T-cell (primary cell): ENCODE results near the gene FTL. TPM values are rescaled to one million over a fixed set of nuclear protein-coding genes. Genes with fewer than 3 reads are reported as not detected.

Source experiments
- ATAC-seq, 4 experiments: fragments of 200-7000 bp in 3 of 4; fragments of 150-1000 bp in 1 of 4; cut with Tn5 transposase; replicated peaks in 1 of 4; 1 replicate in 3 of 4; 2 replicates in 1 of 4; pipeline ENCODE4 v1.10.0; 2021; ENCODE audit warnings: moderate library complexity in 3 of 4, mild to moderate bottlenecking in 2 of 4, moderate number of reproducible peaks in 1 of 4
- CTCF ChIA-PET, 2 donors: fragments of 300-600 bp; sonication (Branson Sonifier 250); formaldehyde crosslinking; loops; one replicate each; lab custom pipeline; 2022; ENCODE audit warnings: antibody characterized with exemption in 2 of 2; lab: Charles Lee
- POLR2A ChIA-PET, 2 donors: fragments of 300-600 bp; sonication (Branson Sonifier 250); formaldehyde crosslinking; loops; one replicate each; lab custom pipeline; 2022; ENCODE audit warnings: antibody characterized with exemption in 2 of 2; lab: Charles Lee
- DNase-seq, 35 experiments: peaks; one replicate each; pipeline versions ENCODE4 v3.0.0 to v3.0.0-alpha.2; 2013 to 2023
- H3K27ac ChIP-seq: one replicate; pipeline ENCODE4 v1.5.1; 2013; ENCODE audit warnings: low read length
- H3K27me3 ChIP-seq, 2 experiments: replicated peaks in 1 of 2; 1 replicate in 1 of 2; 2 replicates in 1 of 2; pipeline versions ENCODE4 v1.6.1 to v1.7.0; 2013; ENCODE audit warnings: low read length in 1 of 2, mixed read lengths in 1 of 2; ENCODE audit not compliant: control insufficient read depth in 2 of 2, insufficient read depth in 2 of 2; ENCODE audit errors: extremely low read depth in 1 of 2
- H3K36me3 ChIP-seq, 2 donors: 1 replicate in 1 of 2; 2 replicates in 1 of 2; pipeline versions ENCODE4 v1.6.1 to v1.7.0; 2013; ENCODE audit warnings: low read length in 1 of 2; ENCODE audit not compliant: control insufficient read depth in 2 of 2, insufficient read depth in 1 of 2; ENCODE audit errors: extremely low read depth in 1 of 2
- H3K4me1 ChIP-seq, 2 experiments: 1 replicate in 1 of 2; 2 replicates in 1 of 2; pipeline versions ENCODE4 v1.6.1 to v1.7.0; 2013; ENCODE audit warnings: low read length in 2 of 2, mixed read lengths in 1 of 2; ENCODE audit not compliant: insufficient read depth in 2 of 2, control insufficient read depth in 1 of 2; ENCODE audit errors: extremely low read depth in 1 of 2
- H3K4me3 ChIP-seq, 2 donors: 1 replicate in 1 of 2; 2 replicates in 1 of 2; pipeline versions ENCODE4 v1.5.1 to v1.7.0; 2013; ENCODE audit warnings: mild to moderate bottlenecking in 2 of 2, low read length in 1 of 2, moderate library complexity in 1 of 2; ENCODE audit not compliant: control insufficient read depth in 1 of 2; ENCODE audit errors: extremely low read depth in 1 of 2
- H3K9me3 ChIP-seq: 2 replicates; pipeline ENCODE4 v1.7.0; 2013
- H3K27ac Mint-ChIP-seq, 2 donors: one replicate each; pipeline ENCODE4 v1.8.0; 2020 to 2021; ENCODE audit warnings: mild to moderate bottlenecking in 2 of 2, mixed read lengths in 2 of 2
- H3K27me3 Mint-ChIP-seq, 2 donors: one replicate each; pipeline ENCODE4 v1.8.0; 2021 to 2022; ENCODE audit warnings: mixed read lengths in 2 of 2
- H3K36me3 Mint-ChIP-seq: one replicate; pipeline ENCODE4 v1.8.0; 2021; ENCODE audit warnings: mixed read lengths
- H3K4me1 Mint-ChIP-seq, 3 donors: one replicate each; pipeline ENCODE4 v1.8.0; 2020 to 2022; ENCODE audit warnings: mixed read lengths in 3 of 3, mild to moderate bottlenecking in 1 of 3
- H3K4me3 Mint-ChIP-seq, 3 donors: one replicate each; pipeline ENCODE4 v1.8.0; 2020 to 2022; ENCODE audit warnings: mild to moderate bottlenecking in 3 of 3, mixed read lengths in 3 of 3, moderate library complexity in 3 of 3
- H3K9me3 Mint-ChIP-seq, 3 donors: one replicate each; pipeline ENCODE4 v1.8.0; 2020 to 2022; ENCODE audit warnings: mixed read lengths in 3 of 3
- WGBS: methylation state at CpG from one replicate; pipeline ENCODE4 v1.1.5; 2013; ENCODE audit warnings: missing lambda C conversion rate; ENCODE audit not compliant: insufficient coverage; 5-methylcytosine and 5-hydroxymethylcytosine counted together
- total RNA-seq, 35 experiments: library from RNA in 6 of 35; stranded (reverse) in 6 of 35; fragments of 120-200 nt in 1 of 35; gene quantifications; one replicate each; pipeline versions ENCODE4 v1.2.1 to v1.2.4 and lab custom pipeline; 2013 to 2026

FTL gene
- total RNA-seq, 5 donors from 2014 or later (not counting 1 experiment from before 2014, with no cell fraction given): 594 to 1,085 (median 906) TPM

DNA sequence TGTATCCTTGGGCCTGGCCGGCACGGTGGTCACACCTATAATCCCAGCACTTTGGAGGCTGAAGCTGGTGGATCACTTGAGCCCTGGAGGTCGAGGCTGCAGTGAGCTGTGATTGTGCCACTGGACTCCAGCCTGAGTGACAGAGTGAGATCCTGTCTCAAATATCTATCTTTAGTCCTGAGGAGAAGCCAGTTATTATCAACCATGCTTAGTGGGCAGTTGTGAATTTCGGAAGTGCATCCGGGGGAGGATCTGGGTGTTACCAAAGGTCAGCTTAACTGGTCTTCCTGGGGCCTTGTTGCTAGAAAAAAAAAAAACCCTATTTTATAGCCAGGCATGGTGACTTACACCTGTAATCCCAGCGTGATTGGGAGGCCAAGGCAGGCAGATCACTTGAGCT lies 22.0 kb upstream of the FTL start:
- ChIA-PET CTCF (no interaction called here), POLR2A (no interaction called here)
- no peaks in the 10 kb centered on the region for H3K4me1 ChIP-seq
- ATAC-seq (no peak), DNase-seq (no peak)
- H3K36me3 Mint-ChIP-seq: peaks cover 16% of the 10 kb centered on the region
- no peaks in the 10 kb centered on the region for H3K36me3 ChIP-seq
- no peak overlapping the region for H3K4me3 Mint-ChIP-seq
- no peak overlapping the region for H3K4me3 ChIP-seq
- no peaks in the 10 kb centered on the region for H3K27me3 Mint-ChIP-seq
- H3K4me1 Mint-ChIP-seq: no peaks in the 10 kb centered on the region
- WGBS: 72% methylated on average over 4 of the region's 6 CpGs
- H3K9me3 ChIP-seq: no peaks in the 10 kb centered on the region
- H3K9me3 Mint-ChIP-seq: peaks cover 0 to 2% (median 0%) of the 10 kb centered on the region in 3 donors
- no peaks in the 10 kb centered on the region for H3K27me3 ChIP-seq
- no peak overlapping the region for H3K27ac ChIP-seq
- no peak overlapping the region for H3K27ac Mint-ChIP-seq

DNA sequence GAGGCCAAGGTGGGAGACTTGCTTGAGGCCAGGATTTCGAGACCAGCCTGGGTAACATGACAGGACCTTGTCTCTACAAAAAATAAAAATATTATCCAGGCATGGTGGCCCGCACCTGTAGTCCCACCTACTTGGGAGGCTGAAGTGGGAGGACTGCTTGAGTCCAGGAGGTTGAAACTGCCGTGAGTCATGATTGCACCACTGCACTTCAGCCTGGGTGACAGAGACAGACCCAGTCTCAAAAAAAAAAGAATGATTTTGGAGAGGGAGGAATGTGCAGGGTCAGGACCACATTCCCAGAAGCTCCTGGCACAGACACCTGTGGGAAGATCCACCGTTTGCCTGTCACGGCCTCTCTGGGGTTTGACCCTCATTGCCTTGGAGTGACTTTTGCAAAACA lies 19.7 kb upstream of the FTL start:
- Histone ChIP-seq H3K36me3 (no peaks in the 10 kb centered on the region), H3K4me3 (no peak overlapping the region), H3K27ac (no peak overlapping the region), H3K27me3 (no peaks in the 10 kb centered on the region), H3K9me3 (no peaks in the 10 kb centered on the region), H3K4me1 (no peaks in the 10 kb centered on the region)
- CTCF ChIA-PET: no interaction called here
- no peaks in the 10 kb centered on the region for H3K4me1 Mint-ChIP-seq
- ATAC-seq (no peak), DNase-seq (no peak)
- no peaks in the 10 kb centered on the region for H3K27me3 Mint-ChIP-seq
- no peak overlapping the region for H3K4me3 Mint-ChIP-seq
- POLR2A ChIA-PET: no interaction called here
- H3K9me3 Mint-ChIP-seq: peaks cover 0 to 2% (median 0%) of the 10 kb centered on the region in 3 donors
- no peak overlapping the region for H3K27ac Mint-ChIP-seq
- 98% methylated on average over 4 of the region's 5 CpGs for WGBS
- H3K36me3 Mint-ChIP-seq: peaks cover 10% of the 10 kb centered on the region

DNA sequence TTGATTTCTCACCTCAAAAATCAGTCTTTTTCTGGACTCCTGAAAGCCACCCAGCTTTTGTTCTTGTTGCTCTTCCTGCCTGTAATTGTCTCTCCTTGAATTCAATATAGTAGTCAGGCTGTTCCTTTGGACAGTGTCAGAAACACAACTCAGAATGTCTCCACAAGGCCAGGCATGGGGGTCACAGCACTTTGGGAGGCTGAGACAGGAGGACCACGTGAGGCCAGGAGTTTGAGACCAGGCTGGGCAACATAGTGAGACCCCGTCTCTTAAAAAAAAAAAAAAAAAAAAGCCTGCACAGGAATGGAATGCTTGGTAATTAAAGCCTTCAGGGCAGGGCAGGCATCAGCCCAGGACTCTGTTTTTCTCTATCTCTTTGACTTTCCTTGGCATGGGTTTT lies 19.3 kb upstream of the FTL start:
- H3K9me3 Mint-ChIP-seq: peaks cover 0 to 2% (median 0%) of the 10 kb centered on the region in 3 donors
- 83% methylated on average over 1 of the region's 2 CpGs for WGBS
- no peaks in the 10 kb centered on the region for H3K36me3 ChIP-seq
- H3K4me1 Mint-ChIP-seq: no peaks in the 10 kb centered on the region
- no peak overlapping the region for H3K27ac Mint-ChIP-seq
- H3K36me3 Mint-ChIP-seq: peaks cover 6% of the 10 kb centered on the region
- no peak for ATAC-seq
- no peaks in the 10 kb centered on the region for H3K27me3 Mint-ChIP-seq
- H3K27me3 ChIP-seq: no peaks in the 10 kb centered on the region
- POLR2A ChIA-PET: no interaction called here
- H3K27ac ChIP-seq: no peak overlapping the region
- H3K4me1 ChIP-seq: no peaks in the 10 kb centered on the region
- CTCF ChIA-PET: no interaction called here
- no peak overlapping the region for H3K4me3 Mint-ChIP-seq
- no peaks in the 10 kb centered on the region for H3K9me3 ChIP-seq
- H3K4me3 ChIP-seq: no peak overlapping the region
- no peak for DNase-seq

DNA sequence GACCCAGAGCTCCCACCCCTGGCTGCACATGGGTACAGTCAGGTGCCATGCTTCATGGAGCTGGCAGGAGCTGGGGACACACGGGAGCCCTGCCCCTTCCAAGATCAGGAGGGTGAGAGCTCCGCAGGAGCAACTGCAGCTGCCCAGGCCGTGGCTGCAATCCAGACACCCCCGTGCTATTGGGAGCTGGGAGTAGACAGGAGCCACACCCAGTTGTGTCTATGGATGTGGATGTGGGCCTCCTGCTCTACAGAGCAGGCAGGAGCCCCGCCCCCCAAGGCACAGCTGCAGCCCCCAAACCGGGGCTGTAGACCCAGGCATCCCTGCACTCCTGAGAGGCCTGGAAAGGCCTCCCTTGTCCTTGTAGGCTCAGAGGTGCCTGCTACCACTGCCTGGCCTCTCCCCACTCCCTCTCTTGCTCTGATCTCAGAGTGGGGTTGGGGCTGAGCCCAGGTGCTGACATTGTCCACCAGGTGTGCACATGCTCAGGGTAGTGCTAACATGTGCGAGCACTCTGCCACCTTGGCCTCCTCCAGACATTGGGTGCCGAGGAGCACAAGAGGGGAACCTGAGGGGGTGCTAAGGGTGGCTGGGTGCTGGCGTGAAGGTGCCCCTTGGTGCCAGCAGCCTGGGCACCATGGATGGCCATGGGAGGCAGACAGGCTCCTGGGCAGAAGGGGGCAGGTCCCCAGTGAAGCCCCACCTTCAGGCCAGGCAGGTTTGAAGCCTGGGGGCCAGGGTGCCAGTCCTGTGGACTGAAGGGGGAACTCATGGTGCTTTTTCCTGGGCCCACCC lies 18.4 kb upstream of the FTL start:
- Mint-ChIP-seq H3K4me1 (no peaks in the 10 kb centered on the region), H3K27me3 (no peaks in the 10 kb centered on the region), H3K9me3 (peaks cover 0 to 2% (median 0%) of the 10 kb centered on the region in 3 donors), H3K36me3 (no peaks in the 10 kb centered on the region), H3K27ac (no peak overlapping the region), H3K4me3 (no peak overlapping the region)
- H3K4me1 ChIP-seq: no peaks in the 10 kb centered on the region
- 77% methylated on average over 7 of the region's 9 CpGs for WGBS
- H3K27me3 ChIP-seq: no peaks in the 10 kb centered on the region
- CTCF ChIA-PET: no interaction called here
- H3K9me3 ChIP-seq: no peaks in the 10 kb centered on the region
- no peak for ATAC-seq
- no peak for DNase-seq
- no peak overlapping the region for H3K4me3 ChIP-seq
- H3K27ac ChIP-seq: no peak overlapping the region
- POLR2A ChIA-PET: no interaction called here
- H3K36me3 ChIP-seq: no peaks in the 10 kb centered on the region

DNA sequence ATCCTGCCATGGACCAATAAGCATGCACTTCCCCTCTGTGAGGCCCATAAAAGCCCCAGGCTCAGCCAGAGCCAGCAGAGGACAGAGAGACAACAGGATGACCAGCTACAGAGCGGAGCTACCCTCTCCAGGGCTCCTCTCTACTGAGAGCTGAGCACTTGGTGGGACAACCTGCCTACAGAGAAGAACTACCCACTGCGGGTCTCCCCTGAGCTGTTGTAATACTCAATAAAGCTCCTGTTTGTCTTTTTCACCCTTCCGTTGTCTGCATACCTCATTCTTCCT lies 17.9 kb upstream of the FTL start:
- ChIA-PET CTCF (no interaction called here), POLR2A (no interaction called here)
- no peak for DNase-seq
- H3K36me3 ChIP-seq: no peaks in the 10 kb centered on the region
- H3K9me3 ChIP-seq: no peaks in the 10 kb centered on the region
- 95% methylated on average over 3 of the region's 3 CpGs for WGBS
- H3K27ac ChIP-seq: no peak overlapping the region
- no peaks in the 10 kb centered on the region for H3K27me3 ChIP-seq
- Mint-ChIP-seq H3K36me3 (no peaks in the 10 kb centered on the region), H3K27ac (no peak overlapping the region), H3K4me3 (no peak overlapping the region), H3K4me1 (no peaks in the 10 kb centered on the region), H3K9me3 (peaks cover 0 to 2% (median 0%) of the 10 kb centered on the region in 3 donors), H3K27me3 (no peaks in the 10 kb centered on the region)
- ATAC-seq: no peak
- H3K4me3 ChIP-seq: no peak overlapping the region
- no peaks in the 10 kb centered on the region for H3K4me1 ChIP-seq

DNA sequence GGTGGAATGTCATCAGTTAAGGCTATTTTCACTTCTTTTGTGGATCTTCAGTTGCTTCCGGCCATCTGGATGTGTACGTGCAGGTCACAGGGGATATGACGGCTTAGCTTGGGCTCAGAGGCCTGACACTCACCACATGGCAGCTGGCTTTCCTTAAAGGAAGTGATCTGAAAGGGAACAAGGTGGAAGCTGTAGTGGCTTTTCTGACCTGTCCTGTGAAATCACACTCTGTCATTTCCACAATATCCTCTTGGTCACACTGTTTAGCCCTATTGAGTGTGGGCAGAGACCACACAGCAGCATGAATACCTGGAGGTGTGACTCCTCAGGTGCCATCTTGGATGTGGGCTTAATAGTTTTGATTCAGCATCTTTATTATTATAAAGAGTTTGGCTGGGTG lies 14.9 kb upstream of the FTL start:
- 100% methylated on average over 1 of the region's 3 CpGs for WGBS
- POLR2A ChIA-PET: no interaction called here
- no peak overlapping the region for H3K4me3 Mint-ChIP-seq

More for the DNA sequence above, 14.9 kb upstream of the FTL start:
- H3K27me3 ChIP-seq: no peaks in the 10 kb centered on the region
- CTCF ChIA-PET: interaction anchor here in 1 of 2 donors (0.5 kb wide), 1 partner anchor 43 kb away, joined by 3 read pairs; the partner anchor contains the start of gene RUVBL2
- ATAC-seq: no peak
- H3K4me1 Mint-ChIP-seq: peaks cover 4 to 6% (median 4%) of the 10 kb centered on the region in 3 donors
- H3K4me3 ChIP-seq: no peak overlapping the region
- H3K9me3 Mint-ChIP-seq: peaks cover 0 to 2% (median 0%) of the 10 kb centered on the region in 3 donors
- no peak for DNase-seq
- H3K36me3 Mint-ChIP-seq: no peaks in the 10 kb centered on the region
- no peak overlapping the region for H3K27ac ChIP-seq
- H3K27ac Mint-ChIP-seq: no peak overlapping the region
- no peaks in the 10 kb centered on the region for H3K9me3 ChIP-seq
- H3K36me3 ChIP-seq: no peaks in the 10 kb centered on the region
- peaks cover 2 to 8% of the 10 kb centered on the region in 2 experiments for H3K4me1 ChIP-seq
- H3K27me3 Mint-ChIP-seq: no peaks in the 10 kb centered on the region
